Gastrocnemius medialis (tissue), 4 donors: ENCODE results near the gene CYREN.

ENCODE experiments used
- POLR2A ChIP-seq, 2 donors: fragments of 450-650 bp; IDR thresholded peaks; one replicate each; pipeline ENCODE4 v1.6.1; 2017; ENCODE audit warnings: antibody characterized with exemption in 2 of 2, mild to moderate bottlenecking in 2 of 2, moderate library complexity in 2 of 2
- TF ChIP-seq, protein P1 (sequence below), 5 experiments: fragments of 450-650 bp in 3 of 5; fragments of 200-600 bp in 2 of 5; sonication (generic) in 2 of 5; IDR thresholded peaks in 4 of 5; conservative IDR thresholded peaks in 1 of 5; 1 replicate in 4 of 5; 2 replicates in 1 of 5; pipeline ENCODE4 v1.5.1; 2016 to 2019; ENCODE audit warnings: antibody characterized with exemption in 5 of 5, mild to moderate bottlenecking in 3 of 5, moderate library complexity in 3 of 5

DNA sequence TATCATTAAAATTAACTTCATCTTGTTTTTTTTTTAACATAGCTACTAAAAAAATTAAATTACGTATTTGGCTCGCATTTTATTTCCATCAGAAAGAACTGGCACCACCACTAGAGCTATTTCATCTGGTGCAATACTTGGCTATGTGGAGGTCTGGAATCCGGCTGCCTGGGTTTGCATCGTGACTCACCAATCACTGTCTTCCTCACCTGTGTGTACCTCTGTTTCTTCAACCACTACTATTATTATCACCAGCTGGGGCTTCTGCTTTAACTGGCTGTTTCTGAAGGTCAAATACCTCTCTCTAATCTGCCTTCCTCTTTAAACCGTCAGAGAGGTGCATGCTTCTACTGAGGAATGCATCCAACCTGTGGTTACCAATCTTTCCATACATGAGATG, 34.4 kb upstream of the CYREN start:
- TF ChIP-seq, protein P1, sequence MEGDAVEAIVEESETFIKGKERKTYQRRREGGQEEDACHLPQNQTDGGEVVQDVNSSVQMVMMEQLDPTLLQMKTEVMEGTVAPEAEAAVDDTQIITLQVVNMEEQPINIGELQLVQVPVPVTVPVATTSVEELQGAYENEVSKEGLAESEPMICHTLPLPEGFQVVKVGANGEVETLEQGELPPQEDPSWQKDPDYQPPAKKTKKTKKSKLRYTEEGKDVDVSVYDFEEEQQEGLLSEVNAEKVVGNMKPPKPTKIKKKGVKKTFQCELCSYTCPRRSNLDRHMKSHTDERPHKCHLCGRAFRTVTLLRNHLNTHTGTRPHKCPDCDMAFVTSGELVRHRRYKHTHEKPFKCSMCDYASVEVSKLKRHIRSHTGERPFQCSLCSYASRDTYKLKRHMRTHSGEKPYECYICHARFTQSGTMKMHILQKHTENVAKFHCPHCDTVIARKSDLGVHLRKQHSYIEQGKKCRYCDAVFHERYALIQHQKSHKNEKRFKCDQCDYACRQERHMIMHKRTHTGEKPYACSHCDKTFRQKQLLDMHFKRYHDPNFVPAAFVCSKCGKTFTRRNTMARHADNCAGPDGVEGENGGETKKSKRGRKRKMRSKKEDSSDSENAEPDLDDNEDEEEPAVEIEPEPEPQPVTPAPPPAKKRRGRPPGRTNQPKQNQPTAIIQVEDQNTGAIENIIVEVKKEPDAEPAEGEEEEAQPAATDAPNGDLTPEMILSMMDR (IDR thresholded peaks at IDR 0.05 in 4 of 5, conservative IDR thresholded peaks at IDR 0.05 in 1 of 5), result no peak
- TF ChIP-seq POLR2A (IDR thresholded peaks at IDR 0.05), result no peak
